HG03354 (cell line): ENCODE data around the gene TSSC4.

Source experiments
- ATAC-seq: cut with Tn5 transposase; IDR thresholded peaks from one replicate; pipeline ENCODE4 v1.9.1; 2021; ENCODE audit warnings: mild to moderate bottlenecking; ENCODE audit not compliant: unreplicated experiment, poor library complexity, severe bottlenecking

Gene TSSC4

DNA sequence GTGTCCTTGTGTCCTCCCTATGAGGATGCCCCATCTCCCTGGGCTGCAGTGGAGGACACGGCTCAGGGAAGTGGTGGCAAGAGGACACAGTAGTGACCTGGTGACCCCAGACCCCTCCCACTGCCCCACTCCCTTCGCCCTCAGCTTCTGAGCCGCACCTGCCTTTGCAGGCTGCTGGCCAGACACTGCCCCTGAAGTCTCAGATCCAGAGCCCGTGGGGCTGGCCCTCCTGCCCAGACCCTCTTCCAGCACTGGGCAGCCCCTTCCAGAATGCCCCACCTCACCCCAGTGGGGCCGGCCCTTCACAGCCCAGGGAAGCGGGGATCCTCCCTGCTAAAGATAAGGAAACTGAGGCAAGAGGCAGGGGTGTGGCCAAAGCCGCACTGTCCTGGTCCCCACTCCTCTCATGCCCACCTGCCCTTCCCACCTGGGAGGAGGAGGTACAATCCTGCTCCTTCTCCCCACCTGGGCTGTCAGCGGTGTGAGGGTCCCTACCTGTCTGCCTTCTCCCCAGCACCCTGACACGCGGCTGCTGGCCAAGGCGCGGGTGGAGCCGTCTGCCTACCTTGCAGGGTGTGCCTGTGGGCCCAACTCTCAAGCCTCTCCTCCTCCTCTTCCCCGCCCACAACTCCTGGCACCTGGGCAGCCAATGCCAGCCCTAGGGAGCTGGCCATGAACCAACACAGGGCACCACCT lies 26.4 kb downstream of the TSSC4 start:
- ATAC-seq = no peak

GRCh38 chr11:2427721-2428321 lies 27.3 kb downstream of the TSSC4 start:
- no peak for ATAC-seq

DNA sequence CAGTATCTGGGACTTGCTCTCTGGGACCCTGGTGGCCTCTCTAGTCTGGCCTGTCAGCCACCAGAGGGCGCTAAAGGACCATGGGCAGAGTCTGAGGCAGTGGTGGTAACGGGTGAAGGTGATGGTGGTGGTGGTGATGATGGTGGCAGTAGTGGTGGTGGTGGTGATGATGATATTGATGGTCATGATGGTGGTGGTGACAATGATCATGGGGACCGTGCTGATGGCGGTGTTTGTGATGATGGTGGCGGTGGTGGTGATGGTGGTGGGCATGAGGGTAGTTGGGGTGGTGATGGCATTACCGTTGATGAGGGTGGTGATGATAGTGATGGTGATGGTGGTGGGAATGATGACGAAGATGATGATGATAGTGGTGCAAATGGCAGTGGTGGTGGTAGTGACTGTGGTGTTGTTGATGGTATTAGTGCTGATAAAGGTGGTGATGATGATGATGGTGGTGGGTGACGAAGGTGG lies 27.8 kb downstream of the TSSC4 start:
- no peak for ATAC-seq

- no peak for ATAC-seq
Observed at GRCh38 chr11:2431395-2431794, 30.8 kb downstream of the TSSC4 start.

- ATAC-seq = no peak
Observed at GRCh38 chr11:2432171-2432621, 31.6 kb downstream of the TSSC4 start.

- no peak for ATAC-seq
Observed at GRCh38 chr11:2432628-2433071, 32.1 kb downstream of the TSSC4 start.

DNA sequence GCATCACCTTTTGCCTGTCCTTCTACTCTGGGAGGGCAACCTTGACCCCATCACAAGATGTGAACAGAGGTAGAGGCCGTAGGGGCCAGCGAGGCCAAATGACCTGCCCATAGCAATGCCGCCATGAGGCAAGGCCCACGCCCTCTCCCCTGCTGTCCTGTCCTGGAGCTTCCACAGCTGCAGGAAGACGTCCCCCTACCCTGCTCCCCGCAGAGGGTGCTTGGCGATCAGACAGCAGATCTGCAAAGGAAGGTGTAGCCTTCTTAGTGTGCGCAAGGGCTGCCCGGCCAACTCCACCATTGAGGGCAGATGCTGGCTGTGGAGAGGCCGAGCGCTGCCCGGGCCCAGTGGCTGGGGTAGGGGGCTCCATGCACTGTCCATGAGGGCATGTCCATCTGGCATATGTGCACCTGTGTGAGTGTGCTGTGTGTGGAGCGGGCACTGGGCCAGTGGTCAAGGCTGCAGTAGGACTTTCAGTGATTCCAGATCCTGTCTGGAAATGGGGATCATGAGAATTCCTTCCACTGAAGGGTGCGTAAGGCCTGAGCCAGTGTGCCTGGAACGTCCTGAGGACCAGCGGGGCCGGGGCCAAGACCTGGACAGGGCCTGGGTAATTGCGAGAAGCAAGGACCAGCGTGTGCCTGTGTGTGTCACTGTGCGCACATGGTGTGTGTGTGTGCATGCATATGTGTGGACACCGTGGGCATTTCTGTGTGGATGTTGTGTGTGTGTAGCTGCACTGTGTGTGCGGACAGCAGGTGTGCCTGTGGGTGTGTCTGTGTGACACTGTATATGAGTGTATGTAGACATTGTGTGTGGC lies 32.8 kb downstream of the TSSC4 start:
- no peak for ATAC-seq

DNA sequence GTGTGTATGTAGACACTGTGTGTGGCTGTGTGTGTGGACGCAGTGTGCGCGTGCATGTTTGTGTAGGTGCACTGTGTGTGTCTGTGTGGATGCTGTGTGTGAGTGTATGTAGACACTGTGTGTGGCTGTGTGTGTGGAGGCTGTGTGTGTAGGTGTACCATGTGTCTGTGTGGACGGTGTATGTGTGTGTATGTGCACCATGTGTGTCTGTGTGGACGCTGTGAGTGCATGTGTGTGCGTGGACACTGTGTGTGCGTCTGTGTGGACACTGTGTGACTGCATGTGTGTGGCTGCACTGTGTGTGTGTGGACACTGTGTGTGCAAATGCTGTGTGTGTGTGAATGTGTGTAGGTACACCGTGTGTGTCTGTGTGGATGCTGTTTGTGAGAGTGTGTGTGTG lies 33.5 kb downstream of the TSSC4 start:
- no peak for ATAC-seq

DNA sequence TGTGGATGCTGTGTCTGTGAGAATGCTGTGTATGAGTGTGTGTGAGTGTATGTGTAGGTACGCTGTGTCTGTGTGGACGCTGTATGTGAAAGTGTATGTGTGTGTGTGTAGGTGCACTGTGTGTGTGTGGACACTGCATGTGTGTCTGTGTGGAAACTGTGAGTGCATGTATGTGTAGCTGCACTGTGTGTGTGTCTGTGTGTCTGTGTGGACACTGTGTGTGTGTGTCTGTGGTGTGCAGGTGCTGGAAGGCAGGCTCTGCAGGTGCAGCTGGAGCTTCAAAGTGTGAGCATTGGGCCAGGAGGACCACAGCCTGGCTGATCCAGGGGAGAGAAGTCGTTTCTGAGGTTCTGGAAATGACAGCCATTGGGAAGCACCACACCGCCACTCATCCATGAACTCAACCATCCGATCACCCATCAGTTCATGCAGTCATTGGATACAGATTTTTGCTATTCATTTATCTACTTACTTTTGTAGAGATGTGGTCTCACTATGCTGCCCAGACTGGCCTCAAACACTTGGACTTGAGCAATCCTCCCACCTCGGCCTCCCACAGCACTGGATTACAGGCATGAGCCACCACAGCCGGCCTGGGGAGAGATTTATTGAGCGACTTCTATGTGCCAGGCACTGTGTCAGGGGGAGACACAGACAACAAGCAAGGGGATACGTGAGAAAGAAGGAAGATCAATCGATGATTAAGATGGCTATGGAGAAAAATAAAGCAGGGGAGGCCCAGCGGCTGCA lies 34.1 kb downstream of the TSSC4 start:
- no peak for ATAC-seq

DNA sequence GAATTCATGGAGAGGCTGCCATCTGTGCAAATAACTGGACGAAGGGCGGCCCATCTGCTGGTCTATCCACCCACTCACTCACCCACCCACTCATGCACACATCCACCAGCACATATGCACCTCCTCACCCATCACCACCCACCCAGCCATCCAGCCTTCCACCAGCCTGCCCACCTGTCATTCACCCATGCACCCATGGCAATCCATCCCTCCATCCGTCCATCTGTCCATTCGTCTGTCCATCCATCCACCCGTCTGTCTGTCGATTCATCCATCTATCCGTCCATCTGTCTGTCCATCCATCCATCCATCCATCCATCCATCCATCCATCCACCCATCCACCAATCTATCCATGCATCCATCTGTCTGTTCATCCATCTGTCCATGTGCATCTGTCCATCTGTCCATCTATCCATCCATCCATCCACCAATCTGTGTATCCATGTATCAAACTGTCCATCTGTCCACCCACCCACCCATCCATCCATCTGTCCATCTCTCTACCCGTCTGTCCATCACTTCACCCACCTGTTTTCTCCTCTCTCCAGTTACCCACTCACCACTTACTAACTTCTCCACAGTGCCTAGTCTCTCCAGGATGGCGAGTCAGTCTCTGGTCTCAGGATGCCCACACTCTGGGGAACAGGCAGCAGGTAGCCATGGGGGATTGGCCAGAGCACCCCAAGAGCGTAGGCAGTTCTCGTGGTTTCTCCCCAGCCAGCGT lies 34.9 kb downstream of the TSSC4 start:
- ATAC-seq = no peak

GRCh38 chr11:2436013-2436520 lies 35.5 kb downstream of the TSSC4 start:
- no peak for ATAC-seq

- no peak for ATAC-seq
Observed at GRCh38 chr11:2436521-2437031, 36.0 kb downstream of the TSSC4 start.

DNA sequence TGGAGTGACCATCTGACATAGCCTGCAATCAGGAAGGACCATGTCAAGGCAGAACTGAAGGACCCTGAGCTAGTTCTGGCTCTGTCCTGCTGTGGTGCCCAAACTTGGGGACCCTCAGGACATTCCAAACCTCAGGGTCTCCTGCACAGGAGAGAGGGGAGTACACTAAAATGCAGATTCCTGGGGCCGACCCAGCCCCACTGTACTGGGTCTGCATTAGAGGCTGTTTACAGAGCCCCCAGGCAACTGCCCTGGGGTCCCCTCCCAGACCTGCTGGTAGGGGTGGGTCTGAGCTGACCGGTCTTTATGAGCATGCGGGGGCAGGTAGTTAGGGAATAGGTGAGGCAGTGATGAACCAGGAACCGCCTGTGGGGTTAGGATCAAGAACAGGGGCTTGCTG lies 37.0 kb downstream of the TSSC4 start:
- ATAC-seq = no peak

- ATAC-seq = no peak
Observed at GRCh38 chr11:2439820-2440219, 39.3 kb downstream of the TSSC4 start.

GRCh38 chr11:2440646-2441045 lies 40.1 kb downstream of the TSSC4 start:
- no peak for ATAC-seq

- no peak for ATAC-seq
Observed at GRCh38 chr11:2441171-2441570, 40.6 kb downstream of the TSSC4 start.

GRCh38 chr11:2442589-2442988 lies 42.0 kb downstream of the TSSC4 start:
- no peak for ATAC-seq

- ATAC-seq = no peak
Observed at GRCh38 chr11:2443406-2443805, 42.9 kb downstream of the TSSC4 start.
